ENCODE measurements around the gene TGM3.

Gene TGM3

GRCh38 chr20:2353231-2353630 lies 57.4 kb downstream of the TGM3 start:
- TF ChIP-seq GABPA (IDR thresholded peaks at IDR 0.05; ENCODE audit: low read depth), result no peak
- TF ChIP-seq SPI1 (IDR thresholded peaks at IDR 0.05; ENCODE audit: borderline replicate concordance, low read depth), result no peak
- TF ChIP-seq, protein P1, sequence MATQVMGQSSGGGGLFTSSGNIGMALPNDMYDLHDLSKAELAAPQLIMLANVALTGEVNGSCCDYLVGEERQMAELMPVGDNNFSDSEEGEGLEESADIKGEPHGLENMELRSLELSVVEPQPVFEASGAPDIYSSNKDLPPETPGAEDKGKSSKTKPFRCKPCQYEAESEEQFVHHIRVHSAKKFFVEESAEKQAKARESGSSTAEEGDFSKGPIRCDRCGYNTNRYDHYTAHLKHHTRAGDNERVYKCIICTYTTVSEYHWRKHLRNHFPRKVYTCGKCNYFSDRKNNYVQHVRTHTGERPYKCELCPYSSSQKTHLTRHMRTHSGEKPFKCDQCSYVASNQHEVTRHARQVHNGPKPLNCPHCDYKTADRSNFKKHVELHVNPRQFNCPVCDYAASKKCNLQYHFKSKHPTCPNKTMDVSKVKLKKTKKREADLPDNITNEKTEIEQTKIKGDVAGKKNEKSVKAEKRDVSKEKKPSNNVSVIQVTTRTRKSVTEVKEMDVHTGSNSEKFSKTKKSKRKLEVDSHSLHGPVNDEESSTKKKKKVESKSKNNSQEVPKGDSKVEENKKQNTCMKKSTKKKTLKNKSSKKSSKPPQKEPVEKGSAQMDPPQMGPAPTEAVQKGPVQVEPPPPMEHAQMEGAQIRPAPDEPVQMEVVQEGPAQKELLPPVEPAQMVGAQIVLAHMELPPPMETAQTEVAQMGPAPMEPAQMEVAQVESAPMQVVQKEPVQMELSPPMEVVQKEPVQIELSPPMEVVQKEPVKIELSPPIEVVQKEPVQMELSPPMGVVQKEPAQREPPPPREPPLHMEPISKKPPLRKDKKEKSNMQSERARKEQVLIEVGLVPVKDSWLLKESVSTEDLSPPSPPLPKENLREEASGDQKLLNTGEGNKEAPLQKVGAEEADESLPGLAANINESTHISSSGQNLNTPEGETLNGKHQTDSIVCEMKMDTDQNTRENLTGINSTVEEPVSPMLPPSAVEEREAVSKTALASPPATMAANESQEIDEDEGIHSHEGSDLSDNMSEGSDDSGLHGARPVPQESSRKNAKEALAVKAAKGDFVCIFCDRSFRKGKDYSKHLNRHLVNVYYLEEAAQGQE (IDR thresholded peaks at IDR 0.05; ENCODE audit: insufficient replicate concordance, low read depth), result no peak
- TF ChIP-seq, protein P2, sequence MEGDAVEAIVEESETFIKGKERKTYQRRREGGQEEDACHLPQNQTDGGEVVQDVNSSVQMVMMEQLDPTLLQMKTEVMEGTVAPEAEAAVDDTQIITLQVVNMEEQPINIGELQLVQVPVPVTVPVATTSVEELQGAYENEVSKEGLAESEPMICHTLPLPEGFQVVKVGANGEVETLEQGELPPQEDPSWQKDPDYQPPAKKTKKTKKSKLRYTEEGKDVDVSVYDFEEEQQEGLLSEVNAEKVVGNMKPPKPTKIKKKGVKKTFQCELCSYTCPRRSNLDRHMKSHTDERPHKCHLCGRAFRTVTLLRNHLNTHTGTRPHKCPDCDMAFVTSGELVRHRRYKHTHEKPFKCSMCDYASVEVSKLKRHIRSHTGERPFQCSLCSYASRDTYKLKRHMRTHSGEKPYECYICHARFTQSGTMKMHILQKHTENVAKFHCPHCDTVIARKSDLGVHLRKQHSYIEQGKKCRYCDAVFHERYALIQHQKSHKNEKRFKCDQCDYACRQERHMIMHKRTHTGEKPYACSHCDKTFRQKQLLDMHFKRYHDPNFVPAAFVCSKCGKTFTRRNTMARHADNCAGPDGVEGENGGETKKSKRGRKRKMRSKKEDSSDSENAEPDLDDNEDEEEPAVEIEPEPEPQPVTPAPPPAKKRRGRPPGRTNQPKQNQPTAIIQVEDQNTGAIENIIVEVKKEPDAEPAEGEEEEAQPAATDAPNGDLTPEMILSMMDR (IDR thresholded peaks at IDR 0.05; ENCODE audit: insufficient read depth, low read length), result no peak
- TF ChIP-seq POLR2AphosphoS5 (IDR thresholded peaks at IDR 0.05; ENCODE audit: low read depth), result no peak
- no peak overlapping the region for H3K4me3 ChIP-seq (replicated peaks; ENCODE audit: insufficient read depth, low read length)
- H3K27ac ChIP-seq (replicated peaks), result no peak overlapping the region
- H3K27me3 ChIP-seq (ENCODE audit: insufficient read depth, poor library complexity, severe bottlenecking), result no peaks in the 10 kb centered on the region
- peak in 1 of 2 experiments; percentile 23 for DNase-seq (ENCODE audit: low read depth in 1 of 2, low spot score in 1 of 2)

GRCh38 chr20:2357114-2357513 lies 61.3 kb downstream of the TGM3 start:
- TF ChIP-seq, protein P2 (IDR thresholded peaks at IDR 0.05; ENCODE audit: insufficient read depth, low read length), result no peak
- no peak for TF ChIP-seq POLR2AphosphoS5 (IDR thresholded peaks at IDR 0.05; ENCODE audit: low read depth)
- TF ChIP-seq, protein P1 (IDR thresholded peaks at IDR 0.05; ENCODE audit: insufficient replicate concordance, low read depth), result no peak
- TF ChIP-seq GABPA (IDR thresholded peaks at IDR 0.05; ENCODE audit: low read depth), result no peak
- TF ChIP-seq SPI1 (IDR thresholded peaks at IDR 0.05; ENCODE audit: borderline replicate concordance, low read depth), result no peak
- no peak overlapping the region for H3K27ac ChIP-seq (replicated peaks)
- no peak for DNase-seq (ENCODE audit: low read depth in 1 of 2, low spot score in 1 of 2)
- no peaks in the 10 kb centered on the region for H3K27me3 ChIP-seq (ENCODE audit: insufficient read depth, poor library complexity, severe bottlenecking)
- H3K4me3 ChIP-seq (replicated peaks; ENCODE audit: insufficient read depth, low read length), result no peak overlapping the region

DNA sequence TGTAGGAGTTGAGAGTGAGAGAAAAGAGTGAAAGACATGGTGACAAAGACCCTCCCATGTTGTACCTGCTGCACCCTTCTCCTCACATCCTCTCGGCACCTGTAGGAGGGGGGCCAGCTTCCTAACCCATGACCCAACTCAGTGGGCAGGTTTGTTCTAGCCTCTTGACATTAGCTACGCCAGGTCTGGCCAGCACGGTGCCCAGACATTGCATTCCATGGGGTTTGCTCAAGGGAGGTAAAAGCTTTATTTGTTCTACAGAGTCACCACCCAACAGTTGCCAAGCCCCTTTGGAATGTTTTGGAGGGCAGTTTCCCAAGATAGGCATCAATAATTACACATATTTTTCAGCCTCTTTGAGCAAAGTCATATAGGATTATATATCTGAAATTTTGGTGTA lies 62.2 kb downstream of the TGM3 start:
- no peak for TF ChIP-seq SPI1 (IDR thresholded peaks at IDR 0.05; ENCODE audit: borderline replicate concordance, low read depth)
- TF ChIP-seq, protein P1 (IDR thresholded peaks at IDR 0.05; ENCODE audit: insufficient replicate concordance, low read depth), result no peak
- no peak for TF ChIP-seq GABPA (IDR thresholded peaks at IDR 0.05; ENCODE audit: low read depth)
- TF ChIP-seq, protein P2 (IDR thresholded peaks at IDR 0.05; ENCODE audit: insufficient read depth, low read length), result no peak
- TF ChIP-seq POLR2AphosphoS5 (IDR thresholded peaks at IDR 0.05; ENCODE audit: low read depth), result no peak
- no peaks in the 10 kb centered on the region for H3K27me3 ChIP-seq (ENCODE audit: insufficient read depth, poor library complexity, severe bottlenecking)
- H3K27ac ChIP-seq (replicated peaks), result no peak overlapping the region
- H3K4me3 ChIP-seq (replicated peaks; ENCODE audit: insufficient read depth, low read length), result no peak overlapping the region
- DNase-seq (ENCODE audit: low read depth in 1 of 2, low spot score in 1 of 2), result no peak
